Amygdala (tissue), 56 donors: ENCODE measurements around the gene NUS1.
"Not testable (repeated sequence)": the region's sequence is repeated elsewhere in the genome, so short reads cannot be mapped to it uniquely, and the experiment has no call there.

Source experiments
- DNase-seq, 56 donors: peaks; one replicate each; lab custom pipeline; 2025; lab: John Stamatoyannopoulos, UW

Gene NUS1

DNA sequence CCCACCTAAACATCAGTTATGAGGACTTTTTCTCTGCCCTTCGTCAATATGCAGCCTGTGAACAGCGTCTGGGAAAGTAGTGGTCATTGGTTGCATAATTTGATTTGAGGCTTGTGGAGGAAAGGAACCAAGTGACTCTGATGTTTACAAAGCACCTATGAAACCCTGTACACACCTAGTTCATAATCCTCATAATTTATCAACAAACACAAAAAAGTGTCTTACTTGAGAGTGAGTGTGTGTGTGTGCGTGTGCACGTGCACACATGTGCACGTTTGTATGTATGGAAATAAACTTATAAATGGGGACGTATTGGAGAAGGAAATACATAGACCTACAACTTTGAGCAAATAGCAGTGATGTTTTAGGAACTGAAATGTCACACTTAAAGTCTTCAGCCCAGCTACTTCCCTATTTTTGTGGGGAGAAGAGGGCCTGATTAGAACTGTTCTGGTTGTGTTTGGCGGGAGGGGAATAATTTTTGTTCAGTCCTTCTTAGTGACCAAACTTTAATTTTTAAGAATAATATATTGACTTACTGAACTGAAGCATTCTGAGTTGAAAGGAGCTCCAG, 31.8 kb downstream of the NUS1 start:
- not testable (repeated sequence) for DNase-seq

- no peak for DNase-seq
Measured at GRCh38 chr6:117711369-117711768, 36.1 kb downstream of the NUS1 start.

- DNase-seq: no peak
Measured at GRCh38 chr6:117718895-117719294, 43.6 kb downstream of the NUS1 start.

DNA sequence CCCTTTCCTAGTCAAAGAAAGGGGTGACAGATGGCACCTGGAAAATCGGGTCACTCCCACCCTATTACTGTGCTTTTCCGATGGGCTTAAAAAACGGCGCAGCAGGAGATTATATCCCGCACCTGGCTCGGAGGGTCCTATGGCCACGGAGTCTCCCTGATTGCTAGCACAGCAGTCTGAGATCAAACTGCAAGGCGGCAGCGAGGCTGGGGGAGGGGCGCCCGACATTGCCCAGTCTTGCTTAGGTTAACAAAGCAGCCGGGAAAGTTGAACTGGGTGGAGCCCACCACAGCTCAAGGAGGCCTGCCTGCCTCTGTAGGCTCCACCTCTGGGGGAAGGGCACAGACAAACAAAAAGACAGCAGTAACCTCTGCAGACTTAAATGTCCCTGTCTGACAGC, 46.3 kb downstream of the NUS1 start:
- DNase-seq: not testable (repeated sequence)

- DNase-seq: peak in 2 of 56 donors; percentile 4 to 12
Measured at GRCh38 chr6:117728626-117729025, 53.4 kb downstream of the NUS1 start.

DNA sequence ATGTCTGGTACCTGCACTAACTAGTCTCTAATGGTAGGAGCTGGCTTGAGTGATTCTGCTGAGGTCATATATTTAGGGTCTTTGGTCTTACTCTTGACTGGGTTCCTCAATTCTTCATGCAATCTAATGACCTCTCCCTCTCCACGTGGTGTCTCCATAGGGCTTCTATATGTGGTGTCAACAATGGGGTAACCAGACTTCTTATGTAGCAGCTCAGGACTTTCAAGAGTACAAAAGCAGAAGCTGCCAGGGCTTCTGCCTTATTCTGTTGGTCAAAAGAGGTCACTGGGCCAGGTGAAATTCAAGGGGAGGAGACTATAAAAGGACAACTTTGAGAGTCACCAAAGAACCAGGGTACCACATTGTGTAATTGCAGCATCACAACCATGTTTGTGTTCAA, 54.3 kb downstream of the NUS1 start:
- no peak for DNase-seq

DNA sequence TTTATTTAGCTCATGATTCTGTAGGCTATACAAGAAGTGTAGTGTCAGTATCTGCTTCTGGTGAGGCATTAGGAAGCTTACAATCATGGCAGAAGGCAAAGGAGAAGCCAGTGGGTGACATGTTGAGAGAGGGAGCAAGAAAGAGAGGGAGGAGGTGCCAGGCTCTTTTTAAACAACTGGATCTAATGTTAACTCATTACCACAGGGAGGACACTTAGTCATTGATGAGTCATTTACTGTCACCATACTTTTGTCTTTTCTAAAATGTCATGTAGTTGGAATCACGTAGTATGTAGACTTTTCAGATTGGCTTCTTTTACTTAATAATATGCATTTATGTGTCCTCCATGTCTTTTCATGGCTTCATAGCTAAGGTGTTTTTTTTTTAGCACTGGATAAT, 58.1 kb downstream of the NUS1 start:
- no peak for DNase-seq

DNA sequence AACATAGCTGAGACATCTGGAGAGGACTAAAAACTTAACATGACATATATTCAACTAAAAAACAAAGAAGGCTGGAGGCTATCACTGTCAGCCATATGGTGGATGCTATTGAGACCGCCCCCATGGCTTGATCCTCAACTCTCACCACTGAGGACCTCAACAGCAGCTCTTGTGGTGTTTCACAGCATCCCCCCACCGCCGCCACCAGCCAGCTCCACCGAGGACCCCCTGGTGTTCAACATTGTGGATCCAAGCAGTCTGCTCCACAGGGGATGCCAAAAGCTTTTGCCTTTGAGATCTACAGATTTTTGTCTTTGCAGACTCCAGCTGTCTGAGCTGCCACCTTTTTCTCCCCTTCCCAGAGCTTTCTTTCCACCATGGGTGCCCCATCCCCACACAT, 64.6 kb downstream of the NUS1 start:
- no peak for DNase-seq

- no peak for DNase-seq
Measured at GRCh38 chr6:117740605-117741004, 65.3 kb downstream of the NUS1 start.

GRCh38 chr6:117750675-117751074, 75.4 kb downstream of the NUS1 start:
- not testable (repeated sequence) for DNase-seq
